Natural killer cell (primary cell): Measurements from ENCODE around the gene HSPBP1. TPM values are rescaled to one million over a fixed set of nuclear protein-coding genes. Genes with fewer than 3 reads are reported as not detected.
A peak's percentile ranks its signal among the peaks of the same experiment; 100 is the strongest.

Experiments
- ATAC-seq, 3 donors: fragments of 150-1000 bp in 2 of 3; fragments of 200-7000 bp in 1 of 3; cut with Tn5 transposase; 1 replicate in 1 of 3; 2 replicates in 2 of 3; pipeline ENCODE4 v1.10.0; 2021; ENCODE audit warnings: mild to moderate bottlenecking in 2 of 3, moderate library complexity in 2 of 3
- DNase-seq, 2 donors: peaks; one replicate each; pipeline versions ENCODE4 v3.0.0 to v3.0.0-alpha.2; 2013 to 2021; ENCODE audit warnings: mixed read lengths in 1 of 2
- H3K27ac ChIP-seq: one replicate; pipeline ENCODE4 v1.5.1; 2013; ENCODE audit warnings: mild to moderate bottlenecking, low read length
- H3K27me3 ChIP-seq: one replicate; pipeline ENCODE4 v1.6.1; 2013; ENCODE audit warnings: low read length; ENCODE audit not compliant: control insufficient read depth, insufficient read depth
- H3K36me3 ChIP-seq: one replicate; pipeline ENCODE4 v1.6.1; 2013; ENCODE audit warnings: low read length; ENCODE audit not compliant: control insufficient read depth, insufficient read depth
- H3K4me1 ChIP-seq: one replicate; pipeline ENCODE4 v1.6.1; 2013; ENCODE audit warnings: low read length; ENCODE audit not compliant: control insufficient read depth, insufficient read depth
- H3K4me3 ChIP-seq: one replicate; pipeline ENCODE4 v1.5.1; 2013; ENCODE audit warnings: low read length
- H3K9me3 ChIP-seq: one replicate; pipeline ENCODE4 v1.6.1; 2013; ENCODE audit warnings: low read length; ENCODE audit not compliant: control insufficient read depth, insufficient read depth
- H3K27ac Mint-ChIP-seq, 2 donors: one replicate each; pipeline ENCODE4 v1.8.0; 2022; ENCODE audit warnings: mild to moderate bottlenecking in 2 of 2, mixed read lengths in 2 of 2, moderate library complexity in 1 of 2
- H3K27me3 Mint-ChIP-seq, 2 donors: one replicate each; pipeline ENCODE4 v1.8.0; 2022; ENCODE audit warnings: low read depth in 2 of 2, mixed read lengths in 2 of 2
- H3K36me3 Mint-ChIP-seq: one replicate; pipeline ENCODE4 v1.8.0; 2022; ENCODE audit warnings: mixed read lengths
- H3K4me1 Mint-ChIP-seq, 2 donors: one replicate each; pipeline ENCODE4 v1.8.0; 2022; ENCODE audit warnings: mixed read lengths in 2 of 2
- H3K4me3 Mint-ChIP-seq: one replicate; pipeline ENCODE4 v1.8.0; 2022; ENCODE audit warnings: mild to moderate bottlenecking, moderate library complexity, mixed read lengths
- H3K9me3 Mint-ChIP-seq, 2 donors: one replicate each; pipeline ENCODE4 v1.8.0; 2022; ENCODE audit warnings: mixed read lengths in 2 of 2
- WGBS: methylation state at CpG from one replicate; pipeline ENCODE4 v1.1.7; 2013; ENCODE audit warnings: missing lambda C conversion rate; ENCODE audit not compliant: insufficient coverage; 5-methylcytosine and 5-hydroxymethylcytosine counted together
- intact Hi-C: fragments of 100-400 bp; cut with micrococcal nuclease; formaldehyde crosslinking; loops from one replicate; pipeline ENCODE4 v1.14.2; 2022
- total RNA-seq, 4 donors: library from RNA; stranded (reverse); fragments of 120-200 nt in 1 of 4; gene quantifications; one replicate each; pipeline versions ENCODE4 v1.2.3 to v1.2.4, GENCODE V29; 2013 to 2022
- TF ChIP-seq, protein P1 (sequence below): fragments of 200-600 bp; IDR thresholded peaks from one replicate; pipeline ENCODE4 v1.8.0; 2022; ENCODE audit warnings: antibody characterized with exemption

HSPBP1 gene
- total RNA-seq, 3 donors from 2014 or later (not counting 1 experiment from before 2014, with no cell fraction given), result 17.1 to 19.5 (median 18.5) TPM

GRCh38 chr19:55245236-55245904, 34.5 kb downstream of the HSPBP1 start:
- no peaks in the 10 kb centered on the region for H3K27me3 ChIP-seq
- Mint-ChIP-seq H3K36me3 (peaks cover 7% of the 10 kb centered on the region), H3K9me3 (no peaks in the 10 kb centered on the region), H3K27ac (peak overlapping the region in 1 of 2 donors; percentile 31), H3K4me3 (no peak overlapping the region), H3K4me1 (peaks cover 16 to 29% of the 10 kb centered on the region in 2 donors), H3K27me3 (no peaks in the 10 kb centered on the region)
- peaks cover 65% of the 10 kb centered on the region for H3K36me3 ChIP-seq
- ATAC-seq (no peak), DNase-seq (no peak)
- TF ChIP-seq, protein P1, sequence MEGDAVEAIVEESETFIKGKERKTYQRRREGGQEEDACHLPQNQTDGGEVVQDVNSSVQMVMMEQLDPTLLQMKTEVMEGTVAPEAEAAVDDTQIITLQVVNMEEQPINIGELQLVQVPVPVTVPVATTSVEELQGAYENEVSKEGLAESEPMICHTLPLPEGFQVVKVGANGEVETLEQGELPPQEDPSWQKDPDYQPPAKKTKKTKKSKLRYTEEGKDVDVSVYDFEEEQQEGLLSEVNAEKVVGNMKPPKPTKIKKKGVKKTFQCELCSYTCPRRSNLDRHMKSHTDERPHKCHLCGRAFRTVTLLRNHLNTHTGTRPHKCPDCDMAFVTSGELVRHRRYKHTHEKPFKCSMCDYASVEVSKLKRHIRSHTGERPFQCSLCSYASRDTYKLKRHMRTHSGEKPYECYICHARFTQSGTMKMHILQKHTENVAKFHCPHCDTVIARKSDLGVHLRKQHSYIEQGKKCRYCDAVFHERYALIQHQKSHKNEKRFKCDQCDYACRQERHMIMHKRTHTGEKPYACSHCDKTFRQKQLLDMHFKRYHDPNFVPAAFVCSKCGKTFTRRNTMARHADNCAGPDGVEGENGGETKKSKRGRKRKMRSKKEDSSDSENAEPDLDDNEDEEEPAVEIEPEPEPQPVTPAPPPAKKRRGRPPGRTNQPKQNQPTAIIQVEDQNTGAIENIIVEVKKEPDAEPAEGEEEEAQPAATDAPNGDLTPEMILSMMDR, result no peak
- H3K4me3 ChIP-seq, result no peak overlapping the region
- 95% methylated on average over 23 of the region's 23 CpGs for WGBS
- H3K9me3 ChIP-seq, result no peaks in the 10 kb centered on the region
- no peak overlapping the region for H3K27ac ChIP-seq
- H3K4me1 ChIP-seq, result peaks cover 37% of the 10 kb centered on the region
- intact Hi-C loops, result no loop called here

- H3K4me3 Mint-ChIP-seq, result no peak overlapping the region
- ATAC-seq (no peak), DNase-seq (no peak)
- no peaks in the 10 kb centered on the region for H3K27me3 ChIP-seq
- no peaks in the 10 kb centered on the region for H3K9me3 ChIP-seq
- H3K36me3 Mint-ChIP-seq, result peaks cover 7% of the 10 kb centered on the region
- TF ChIP-seq, protein P1, result no peak
- intact Hi-C loops, result no loop called here
- H3K36me3 ChIP-seq, result peaks cover 73% of the 10 kb centered on the region
- no peak overlapping the region for H3K27ac Mint-ChIP-seq
- no peak overlapping the region for H3K4me3 ChIP-seq
- H3K9me3 Mint-ChIP-seq, result no peaks in the 10 kb centered on the region
- no peaks in the 10 kb centered on the region for H3K27me3 Mint-ChIP-seq
- H3K4me1 ChIP-seq, result peaks cover 26% of the 10 kb centered on the region
- peaks cover 15 to 26% of the 10 kb centered on the region in 2 donors for H3K4me1 Mint-ChIP-seq
- WGBS, result 97% methylated on average over 12 of the region's 12 CpGs
- H3K27ac ChIP-seq, result no peak overlapping the region
Observed at GRCh38 chr19:55244004-55244680, 35.8 kb downstream of the HSPBP1 start.

DNA sequence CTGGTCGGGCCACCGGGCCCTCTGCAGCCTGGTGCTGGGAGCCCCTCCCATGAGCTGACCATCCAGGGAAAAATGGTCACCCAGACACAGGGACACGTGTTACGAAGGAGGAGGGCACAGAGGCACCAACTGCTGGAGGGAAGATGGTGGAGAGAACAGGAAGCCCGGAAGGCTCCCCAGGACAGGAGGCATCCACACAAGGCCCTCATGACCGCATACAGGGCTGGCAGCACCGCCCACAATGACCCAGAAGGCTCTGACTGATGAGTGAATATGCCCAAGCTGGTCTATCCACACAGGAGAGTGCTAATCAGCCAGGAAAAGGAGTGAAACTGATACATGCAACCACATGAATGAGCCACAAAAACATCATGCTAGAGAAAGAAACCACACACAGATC, 37.4 kb downstream of the HSPBP1 start:
- H3K27me3 ChIP-seq, result no peaks in the 10 kb centered on the region
- H3K9me3 Mint-ChIP-seq, result no peaks in the 10 kb centered on the region

More for the DNA sequence above, 37.4 kb downstream of the HSPBP1 start:
- Histone ChIP-seq H3K9me3 (no peaks in the 10 kb centered on the region), H3K4me3 (no peak overlapping the region), H3K36me3 (peaks cover 89% of the 10 kb centered on the region), H3K4me1 (peaks cover 11% of the 10 kb centered on the region), H3K27ac (no peak overlapping the region)
- H3K36me3 Mint-ChIP-seq, result peaks cover 7% of the 10 kb centered on the region
- no peaks in the 10 kb centered on the region for H3K27me3 Mint-ChIP-seq
- intact Hi-C loops, result no loop called here
- H3K4me3 Mint-ChIP-seq, result no peak overlapping the region
- DNase-seq (no peak), ATAC-seq (no peak)
- peaks cover 5 to 10% of the 10 kb centered on the region in 2 donors for H3K4me1 Mint-ChIP-seq
- WGBS, result 96% methylated on average over 7 of the region's 7 CpGs
- TF ChIP-seq, protein P1, result no peak
- peak overlapping the region in 1 of 2 donors; percentile 27 for H3K27ac Mint-ChIP-seq
